HG02870 (cell line): Measurements from ENCODE around the gene TMEM123.
"Not testable (repeated sequence)": the region's sequence is repeated elsewhere in the genome, so short reads cannot be mapped to it uniquely, and the experiment has no call there.

Source experiments
- ATAC-seq: cut with Tn5 transposase; IDR thresholded peaks from one replicate; pipeline ENCODE4 v1.9.1; 2021; ENCODE audit warnings: mild to moderate bottlenecking, moderate library complexity; ENCODE audit not compliant: unreplicated experiment

TMEM123 gene

GRCh38 chr11:102449651-102450570 lies 2.7 kb downstream of the TMEM123 start:
- ATAC-seq: no peak

DNA sequence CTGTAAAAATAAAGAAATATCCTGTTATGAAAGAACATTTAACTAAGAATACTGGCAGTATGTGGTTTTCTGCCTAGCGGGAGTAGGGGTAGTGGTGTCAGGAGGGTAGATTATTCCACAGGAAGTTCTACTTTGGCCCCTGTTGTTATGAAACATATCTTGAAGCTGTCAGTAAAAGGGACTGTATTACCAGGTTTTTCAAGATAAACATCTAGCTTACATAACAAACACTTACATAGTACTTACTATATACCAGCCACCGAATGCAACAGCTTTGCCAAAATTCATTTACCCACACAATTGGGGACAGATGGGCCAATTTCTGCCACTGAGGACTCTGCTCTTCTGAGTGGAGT lies 3.7 kb downstream of the TMEM123 start:
- no peak for ATAC-seq

GRCh38 chr11:102447941-102448868 lies 4.4 kb downstream of the TMEM123 start:
- no peak for ATAC-seq

GRCh38 chr11:102447193-102447592 lies 5.4 kb downstream of the TMEM123 start:
- no peak for ATAC-seq

DNA sequence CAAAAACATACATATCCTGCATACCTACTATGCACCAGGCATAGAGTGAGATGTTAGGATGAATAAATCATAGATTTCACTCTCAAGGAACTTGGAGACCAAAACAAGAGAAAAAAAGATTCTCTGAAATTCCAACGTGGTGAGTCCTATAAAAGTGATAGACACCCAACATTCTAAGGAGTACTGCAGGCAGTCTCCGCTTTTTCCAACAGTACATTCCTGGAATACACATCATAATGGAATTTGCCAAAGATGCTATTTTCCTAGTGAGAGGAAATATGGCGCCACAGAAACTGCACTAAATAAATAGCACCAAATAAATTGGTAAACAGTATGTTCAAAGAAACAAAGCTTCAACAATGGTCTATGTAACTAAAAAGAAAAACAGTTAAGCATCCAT lies 6.0 kb downstream of the TMEM123 start:
- no peak for ATAC-seq

GRCh38 chr11:102444693-102445092 lies 7.9 kb downstream of the TMEM123 start:
- not testable (repeated sequence) for ATAC-seq

GRCh38 chr11:102444142-102444541 lies 8.4 kb downstream of the TMEM123 start:
- not testable (repeated sequence) for ATAC-seq

GRCh38 chr11:102439063-102439363 lies 13.6 kb downstream of the TMEM123 start:
- not testable (repeated sequence) for ATAC-seq

GRCh38 chr11:102438311-102439062 lies 14.1 kb downstream of the TMEM123 start:
- no peak for ATAC-seq

- no peak for ATAC-seq
Measured at GRCh38 chr11:102437727-102438126, 14.8 kb downstream of the TMEM123 start.

- ATAC-seq: no peak
Measured at GRCh38 chr11:102436976-102437375, 15.6 kb downstream of the TMEM123 start.

DNA sequence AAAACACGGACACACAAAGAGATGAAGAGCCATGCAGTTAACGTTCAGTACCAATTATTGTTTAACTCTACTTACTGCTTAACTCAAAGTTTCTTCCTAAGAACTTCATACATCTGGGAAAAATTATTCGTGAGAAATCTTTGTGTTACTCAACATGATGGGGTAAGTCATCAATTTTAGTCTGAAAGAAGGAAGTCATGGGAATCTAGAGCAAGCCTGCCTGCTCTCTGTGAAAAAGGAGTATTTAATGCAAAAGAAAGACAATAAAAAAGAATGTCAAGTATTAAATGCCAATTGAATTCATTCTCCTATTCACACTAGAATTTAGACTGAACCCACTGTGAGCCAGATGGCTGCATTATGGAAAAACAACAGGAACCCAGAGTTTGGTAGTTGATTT lies 16.0 kb downstream of the TMEM123 start:
- no peak for ATAC-seq

- no peak for ATAC-seq
Measured at GRCh38 chr11:102435688-102436087, 16.9 kb downstream of the TMEM123 start.

DNA sequence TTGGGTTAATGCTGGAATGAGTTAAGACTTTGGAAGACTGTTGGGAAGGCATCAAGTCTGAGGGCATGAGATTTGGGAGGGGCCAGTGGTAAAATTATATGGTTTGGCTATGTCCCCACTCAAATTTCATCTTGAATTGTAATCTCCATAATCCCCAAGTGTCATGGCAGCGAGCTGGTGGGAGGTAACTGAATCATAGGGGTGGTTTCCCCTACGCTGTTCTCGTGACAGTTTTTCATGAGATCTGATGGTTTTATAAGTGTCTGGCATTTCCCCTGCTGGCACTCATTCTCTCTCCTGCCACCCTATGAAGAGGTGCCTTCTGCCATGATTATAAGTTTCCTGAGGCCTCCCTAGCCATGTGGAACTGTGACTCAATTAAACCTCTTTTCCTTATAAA lies 19.0 kb downstream of the TMEM123 start:
- not testable (repeated sequence) for ATAC-seq

DNA sequence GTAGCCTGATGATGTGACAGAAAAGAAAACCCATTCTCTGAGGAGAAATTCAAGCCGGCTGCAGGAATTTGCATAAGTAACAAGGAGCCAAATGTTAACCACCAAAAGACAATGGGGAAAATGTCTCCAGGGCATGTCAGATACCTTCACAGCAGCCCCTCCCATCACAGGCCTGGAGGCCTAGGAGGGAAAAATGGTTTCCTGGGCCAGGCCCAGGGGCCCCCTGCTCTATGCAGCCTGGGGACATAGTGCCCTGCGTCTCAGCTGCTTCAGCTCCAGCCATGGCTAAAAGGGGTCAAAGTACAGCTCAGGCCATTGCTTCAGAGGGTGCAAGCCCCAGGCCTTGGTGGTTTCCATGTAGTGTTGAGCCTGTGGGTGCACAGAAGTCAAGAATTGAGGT lies 20.0 kb downstream of the TMEM123 start:
- ATAC-seq: not testable (repeated sequence)

GRCh38 chr11:102431404-102431803 lies 21.2 kb downstream of the TMEM123 start:
- no peak for ATAC-seq

DNA sequence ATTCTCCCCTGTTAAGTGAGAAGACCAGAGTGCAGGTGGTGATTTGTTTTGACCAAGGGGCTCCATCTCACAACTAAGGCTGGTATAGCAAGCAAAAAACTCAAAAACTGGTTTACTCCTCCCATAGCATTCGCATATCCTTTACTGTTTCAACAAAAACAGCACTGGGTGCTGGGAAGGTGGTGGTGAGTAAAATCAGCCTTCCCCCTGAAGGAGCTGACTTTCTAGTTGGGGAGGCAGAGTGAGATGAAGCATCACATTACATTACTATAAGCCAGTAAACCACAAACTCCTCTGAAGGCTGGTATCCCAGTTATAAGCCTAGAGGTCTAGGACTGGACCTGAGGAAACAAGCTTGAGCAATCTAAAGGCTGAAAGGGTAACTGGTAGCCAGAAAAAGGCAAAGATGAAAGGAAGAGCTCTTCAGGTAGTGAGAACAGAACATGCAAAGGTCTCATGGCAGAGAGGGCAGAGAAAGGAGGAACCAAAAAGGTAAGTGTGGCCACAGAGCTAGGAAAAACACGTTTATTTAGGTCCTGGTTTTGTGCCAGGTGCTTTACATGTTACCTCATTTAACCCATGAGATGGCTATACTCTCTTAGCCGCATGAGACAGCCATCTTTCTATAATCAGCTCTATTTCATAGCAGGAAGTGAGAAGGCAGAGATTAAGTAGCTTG lies 22.3 kb downstream of the TMEM123 start:
- ATAC-seq: peak; percentile 81

DNA sequence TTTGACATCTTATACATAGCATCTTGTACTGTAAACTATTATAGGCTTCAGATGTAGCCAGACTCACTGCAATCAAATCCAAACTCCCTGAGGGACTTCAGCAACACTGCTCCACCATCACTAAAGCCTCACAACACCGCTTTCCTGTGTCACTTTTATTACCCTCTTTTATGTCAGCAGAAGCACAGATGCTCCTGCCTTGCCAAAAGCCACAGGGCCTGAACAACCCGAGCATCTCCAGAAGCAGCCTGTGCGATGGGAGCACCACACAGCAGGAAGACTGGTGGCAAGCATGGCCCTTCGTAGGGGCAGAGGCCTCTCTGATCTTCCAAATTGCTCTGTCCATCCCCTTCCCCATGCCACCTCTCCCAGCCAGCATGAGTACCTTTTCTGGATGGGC lies 22.9 kb downstream of the TMEM123 start:
- ATAC-seq: no peak

DNA sequence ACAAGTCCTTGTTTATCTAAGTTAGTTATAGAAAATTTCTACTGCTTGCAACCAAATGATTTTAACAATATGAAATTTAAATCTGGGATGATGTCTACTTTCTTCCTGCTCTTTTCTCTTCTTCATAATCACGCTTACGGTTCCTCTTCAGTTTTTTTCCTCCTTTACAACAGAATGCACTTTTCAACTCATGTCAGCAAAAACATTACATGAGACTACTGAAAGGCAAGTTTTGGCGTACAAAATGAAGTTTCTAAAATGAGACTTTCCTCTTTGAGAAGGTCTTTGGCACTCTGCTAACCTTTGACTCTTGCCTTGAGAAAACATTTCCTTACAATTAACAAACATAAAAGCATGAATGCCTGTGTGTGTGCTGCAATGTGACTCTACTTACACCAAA lies 23.3 kb downstream of the TMEM123 start:
- no peak for ATAC-seq

DNA sequence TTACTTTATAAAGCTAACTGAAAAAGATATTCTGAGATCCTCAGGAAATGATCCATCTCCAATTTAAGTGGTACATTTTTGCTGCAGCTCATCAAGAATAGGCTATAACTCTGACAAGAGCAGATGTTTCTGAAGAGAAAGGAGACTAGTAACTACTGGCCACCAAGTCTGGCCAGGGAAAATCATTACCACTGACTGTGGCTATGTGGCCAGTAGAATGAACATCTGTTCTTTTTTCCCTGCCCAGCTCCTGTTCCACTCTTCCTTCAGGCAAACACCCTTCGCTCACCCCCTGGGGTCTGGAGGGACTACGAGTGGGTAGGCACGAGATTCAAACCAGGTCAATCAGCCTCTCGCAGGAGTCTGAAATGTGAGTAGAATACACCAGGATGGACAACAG lies 23.9 kb downstream of the TMEM123 start:
- no peak for ATAC-seq

- ATAC-seq: no peak
Measured at GRCh38 chr11:102427068-102427467, 25.5 kb downstream of the TMEM123 start.
